Stimulated activated CD4-positive, alpha-beta T cell treated with anti-CD3 and anti-CD28 coated beads, Interleukin-2, amount 100 ng/mL, for 24 hours (primary cell): ENCODE measurements around the gene ZC3HAV1L.
"Not testable (repeated sequence)": the region's sequence is repeated elsewhere in the genome, so short reads cannot be mapped to it uniquely, and the experiment has no call there.

ENCODE experiments used
- DNase-seq, 2 donors: peaks; one replicate each; pipeline ENCODE4 v3.0.0-alpha.2; 2020

Gene ZC3HAV1L

DNA sequence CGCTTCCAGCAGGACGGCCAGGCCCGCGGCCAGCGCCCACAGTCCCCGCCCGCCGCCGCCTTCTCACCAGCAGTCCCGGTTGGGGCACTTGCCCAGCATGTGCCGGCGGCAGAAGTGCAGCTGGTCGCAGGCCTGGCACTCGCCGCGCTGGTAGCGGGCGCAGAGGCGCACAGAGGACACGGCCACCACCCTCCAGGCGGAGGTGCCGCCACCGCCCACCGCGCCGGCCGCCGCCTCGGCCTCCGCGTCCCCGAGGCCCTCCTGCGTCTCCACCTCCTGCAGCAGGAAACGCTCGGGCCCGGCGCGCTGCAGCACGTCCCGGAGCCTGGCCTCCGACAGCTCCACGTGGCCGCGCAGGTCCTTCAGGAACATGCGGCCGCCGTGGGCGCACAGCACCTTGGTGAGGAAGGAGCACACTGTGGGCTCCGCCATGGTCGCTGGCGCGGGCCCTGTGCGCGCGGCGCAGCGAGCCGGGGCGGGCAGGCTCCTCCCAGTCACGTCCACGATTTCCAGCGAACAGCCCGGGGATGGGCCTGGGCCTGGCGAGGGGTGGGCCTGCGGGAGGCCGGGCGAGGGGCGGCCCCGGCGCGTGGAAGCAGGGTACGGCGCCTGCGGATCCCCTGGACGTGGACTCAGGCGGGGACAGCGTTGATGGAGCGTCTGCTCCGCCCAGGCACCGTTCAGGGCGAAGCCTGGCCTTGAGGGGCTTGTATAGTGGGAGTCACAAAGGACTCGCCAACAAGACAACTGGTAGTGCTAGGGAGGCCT lies at the start of gene ZC3HAV1L:
Gene ZC3HAV1L (minus strand): TSS at position 457 of the 768 bp plus-strand sequence. CDS start 25 bp downstream, at position 432.
- peak; percentile 57 to 78 for DNase-seq

- DNase-seq, result no peak
These were observed 48.9 kb upstream of the ZC3HAV1L start for GRCh38 chr7:139084709-139085108.

- no peak for DNase-seq
These were observed 45.7 kb upstream of the ZC3HAV1L start for GRCh38 chr7:139081584-139081983.

DNA sequence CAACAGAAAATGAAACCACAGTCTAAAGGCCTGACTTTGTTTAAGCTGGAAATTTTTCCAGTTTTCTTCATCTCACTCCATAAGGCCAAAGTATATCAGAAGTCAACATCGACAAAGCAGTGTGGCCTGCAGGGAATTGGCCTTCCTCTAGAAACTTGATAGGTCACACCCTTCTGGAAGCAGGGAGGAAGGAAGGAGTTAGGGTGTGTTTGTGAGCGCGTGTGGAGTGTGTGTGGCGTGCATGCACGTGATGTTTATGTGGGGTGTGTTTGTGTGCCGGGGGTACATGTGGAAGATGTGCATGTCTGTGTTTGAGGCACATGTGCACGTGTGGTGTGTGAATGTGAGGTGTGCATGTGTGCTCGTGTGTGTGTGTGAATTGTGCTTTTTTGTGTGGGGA lies 45.1 kb upstream of the ZC3HAV1L start:
- DNase-seq, result no peak

GRCh38 chr7:139079861-139080260 lies 44.0 kb upstream of the ZC3HAV1L start:
- no peak for DNase-seq

GRCh38 chr7:139078911-139079310 lies 43.1 kb upstream of the ZC3HAV1L start:
- no peak for DNase-seq

- no peak for DNase-seq
These were observed 42.6 kb upstream of the ZC3HAV1L start for GRCh38 chr7:139078399-139078798.

DNA sequence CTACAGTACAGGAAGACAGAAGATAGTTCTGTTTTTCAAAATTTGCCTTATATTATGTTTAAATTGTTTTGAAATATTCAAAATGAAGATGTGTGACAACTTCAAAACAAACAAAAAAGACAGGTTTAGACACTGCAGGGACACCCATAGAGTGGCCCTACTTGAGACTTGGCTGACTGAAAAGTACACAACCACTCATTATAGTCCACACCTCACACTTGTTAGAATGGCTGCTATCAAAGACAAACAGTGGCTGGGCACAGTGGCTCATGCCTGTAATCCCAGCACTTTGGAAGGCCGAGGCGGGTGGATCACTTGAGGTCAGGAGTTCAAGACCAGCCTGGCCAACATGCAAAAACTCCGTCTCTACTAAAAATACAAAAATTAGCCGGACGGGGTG lies 41.9 kb upstream of the ZC3HAV1L start:
- DNase-seq, result not testable (repeated sequence)

DNA sequence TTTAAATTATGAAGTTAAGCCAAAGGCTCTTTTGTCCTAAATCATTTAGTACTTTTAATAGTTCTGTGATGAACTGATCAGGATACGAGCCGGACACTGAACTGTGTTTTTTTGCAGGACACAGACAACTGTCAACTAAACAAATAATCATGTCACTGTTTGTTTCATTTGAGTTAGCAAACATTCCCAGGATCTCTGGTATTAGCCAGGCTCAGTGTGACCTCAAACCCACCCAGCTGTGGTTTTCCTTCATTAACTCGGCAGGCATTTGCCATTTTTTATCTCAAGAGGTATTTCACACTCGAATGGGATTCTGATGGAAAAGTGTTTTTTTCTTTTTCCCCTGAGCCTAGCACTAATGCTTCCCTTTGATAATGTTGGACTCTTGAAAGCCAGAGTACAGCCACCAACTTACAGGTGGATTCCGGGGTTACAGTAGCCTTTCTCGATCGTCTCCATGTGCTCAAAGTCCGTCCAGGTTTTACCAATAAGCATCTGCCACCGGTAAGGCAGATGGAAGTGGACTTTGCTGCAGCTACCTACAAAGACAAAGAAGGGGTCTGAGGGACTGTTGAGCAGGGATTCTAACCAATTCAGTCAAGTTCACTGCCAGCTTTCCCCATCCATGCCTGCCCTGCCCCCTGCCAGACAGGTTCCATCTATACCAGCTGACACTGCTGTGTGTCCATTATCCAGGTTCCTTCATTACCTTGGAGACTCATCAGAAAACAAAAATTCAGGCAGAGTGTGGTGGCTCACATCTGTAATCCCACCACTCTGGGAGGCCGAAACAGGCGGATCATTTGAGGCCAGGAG lies 40.2 kb upstream of the ZC3HAV1L start:
- no peak for DNase-seq

GRCh38 chr7:139075031-139075652 lies 39.3 kb upstream of the ZC3HAV1L start:
- DNase-seq, result peak; percentile 51 to 67

DNA sequence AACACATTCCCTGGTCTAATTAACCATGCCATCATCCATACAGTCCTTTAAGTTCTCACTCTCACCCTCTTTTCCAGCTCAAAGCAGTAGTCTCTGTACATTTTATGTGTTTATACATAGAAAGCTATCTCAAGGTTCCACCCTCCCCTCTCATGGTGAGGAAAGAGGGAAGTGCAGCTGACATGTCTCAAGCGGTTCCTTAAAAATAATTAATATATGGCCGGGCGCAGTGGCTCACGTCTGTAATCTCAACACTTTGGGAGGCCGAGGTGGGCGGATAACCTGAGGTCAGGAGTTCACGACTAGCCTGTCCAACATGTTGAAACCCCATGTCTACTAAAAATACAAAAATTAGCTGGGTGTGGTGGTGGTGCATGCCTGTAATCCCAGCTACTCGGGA lies 37.0 kb upstream of the ZC3HAV1L start:
- DNase-seq, result no peak

- DNase-seq, result no peak
These were observed 35.8 kb upstream of the ZC3HAV1L start for GRCh38 chr7:139071680-139072079.

DNA sequence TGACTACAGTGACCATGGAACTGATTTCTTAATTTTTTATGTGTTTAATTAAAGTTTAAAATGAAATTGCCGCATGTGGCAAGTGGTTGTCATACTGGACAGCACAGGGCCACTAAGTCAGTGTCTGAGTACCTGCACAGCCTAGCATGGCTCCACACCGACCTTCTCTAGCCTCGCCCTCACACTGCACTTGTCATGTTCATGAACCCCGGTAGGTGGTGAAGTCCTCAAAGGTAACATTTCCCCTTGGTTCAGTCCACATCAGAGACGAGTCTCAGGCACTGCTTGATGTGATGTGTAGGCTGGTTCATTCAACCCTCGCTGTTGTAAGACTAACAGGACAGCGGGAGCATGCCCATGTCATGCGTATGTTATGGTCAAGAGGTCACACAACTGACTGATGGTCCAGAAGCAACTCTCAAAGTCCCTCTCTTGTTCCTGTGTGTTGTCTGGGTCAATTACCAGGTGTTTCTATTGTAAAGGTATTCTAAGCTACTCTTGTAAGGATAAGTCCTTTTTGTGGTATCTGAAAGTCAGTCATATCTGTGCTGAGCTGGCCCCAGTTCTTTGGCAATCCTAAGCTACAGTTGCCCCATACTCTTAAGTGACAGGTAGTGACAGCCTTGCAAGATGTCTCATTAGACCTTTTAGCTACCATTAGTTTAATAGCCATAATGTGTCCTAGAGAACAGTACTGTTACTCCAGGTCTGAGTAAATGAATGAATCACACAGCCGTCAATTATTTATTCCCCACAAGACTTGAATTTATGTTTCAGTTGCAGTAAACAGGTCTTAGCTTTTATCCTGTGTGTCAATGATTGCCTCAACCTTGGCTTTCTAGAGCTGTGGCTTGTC lies 32.9 kb upstream of the ZC3HAV1L start:
- no peak for DNase-seq

GRCh38 chr7:139066315-139066714 lies 30.5 kb upstream of the ZC3HAV1L start:
- no peak for DNase-seq

DNA sequence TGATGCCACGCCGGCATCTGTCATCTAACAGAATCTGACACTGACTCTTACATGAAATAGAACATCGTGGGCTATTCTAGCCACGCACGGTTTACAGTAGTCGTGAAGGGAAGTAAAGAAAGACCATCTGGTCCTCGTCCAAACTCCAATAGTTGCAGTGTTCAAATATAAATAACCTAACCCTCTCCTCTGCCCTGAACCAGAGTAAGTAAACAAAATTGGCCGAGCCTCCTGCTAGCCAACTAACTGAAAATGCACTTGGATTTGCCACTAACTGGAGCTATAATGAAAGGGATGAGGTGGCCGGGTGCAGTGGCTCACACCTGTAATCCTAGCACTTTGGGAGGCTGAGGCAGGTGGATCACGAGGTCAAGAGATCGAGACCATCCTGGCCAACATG lies 29.5 kb upstream of the ZC3HAV1L start:
- DNase-seq, result no peak

- no peak for DNase-seq
These were observed 25.6 kb upstream of the ZC3HAV1L start for GRCh38 chr7:139061416-139061815.

- no peak for DNase-seq
These were observed 24.9 kb upstream of the ZC3HAV1L start for GRCh38 chr7:139060695-139061237.

DNA sequence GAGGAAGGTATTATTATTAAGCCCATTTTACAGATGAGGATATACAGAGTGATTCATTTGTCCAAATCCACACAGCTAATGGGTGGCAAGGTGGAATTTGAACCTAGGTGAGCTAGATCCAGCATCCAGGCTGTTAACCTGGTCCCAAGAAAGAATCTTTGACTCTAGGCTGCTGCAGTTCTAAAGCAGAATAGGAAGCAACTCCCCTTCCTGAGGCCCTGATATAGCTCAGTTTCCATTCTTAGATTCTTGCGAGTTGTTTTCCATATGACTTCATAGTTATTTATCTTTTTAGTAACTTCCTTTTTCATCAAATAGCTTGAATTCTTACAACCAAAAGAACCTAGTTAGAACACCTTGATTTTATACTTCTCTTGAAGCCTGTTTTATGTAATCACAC lies 24.1 kb upstream of the ZC3HAV1L start:
- no peak for DNase-seq

GRCh38 chr7:139058943-139059342 lies 23.1 kb upstream of the ZC3HAV1L start:
- DNase-seq, result no peak

DNA sequence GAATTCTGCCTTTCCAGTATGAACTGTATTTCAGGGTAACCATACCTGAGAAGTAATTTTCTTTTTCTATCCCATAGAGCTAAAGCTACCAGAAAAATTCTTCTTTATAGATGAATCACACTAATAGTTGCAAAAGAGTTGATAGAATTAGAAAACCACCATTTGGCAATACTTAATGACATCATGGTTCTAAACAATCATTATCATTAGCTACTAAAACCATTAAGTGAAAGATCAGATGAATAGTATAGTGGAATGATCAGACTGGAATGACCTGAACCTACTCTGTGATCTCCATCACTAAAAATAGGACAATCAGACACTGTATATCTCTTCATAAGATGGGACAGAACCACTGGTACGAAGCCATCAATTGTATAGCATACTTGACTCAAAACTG lies 19.8 kb upstream of the ZC3HAV1L start:
- no peak for DNase-seq

DNA sequence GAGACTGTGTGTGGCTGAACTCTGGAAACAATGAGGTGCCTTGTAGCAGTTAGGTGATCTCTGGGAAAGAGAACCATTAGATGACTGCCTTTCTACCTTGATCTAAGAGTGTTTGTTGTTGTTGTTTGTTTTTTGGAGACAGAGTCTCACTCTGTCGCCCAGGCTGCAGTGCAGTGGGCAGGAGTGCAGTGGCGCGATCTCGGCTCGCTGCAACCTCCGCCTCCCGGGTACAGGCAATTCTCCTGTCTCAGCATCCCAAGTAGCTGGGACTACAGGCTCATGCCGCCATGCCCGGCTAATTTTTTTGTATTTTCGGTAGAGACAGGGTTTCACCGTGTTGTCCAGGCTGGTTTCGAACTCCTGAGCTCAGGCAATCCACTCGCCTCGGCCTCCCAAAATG lies 18.8 kb upstream of the ZC3HAV1L start:
- not testable (repeated sequence) for DNase-seq

DNA sequence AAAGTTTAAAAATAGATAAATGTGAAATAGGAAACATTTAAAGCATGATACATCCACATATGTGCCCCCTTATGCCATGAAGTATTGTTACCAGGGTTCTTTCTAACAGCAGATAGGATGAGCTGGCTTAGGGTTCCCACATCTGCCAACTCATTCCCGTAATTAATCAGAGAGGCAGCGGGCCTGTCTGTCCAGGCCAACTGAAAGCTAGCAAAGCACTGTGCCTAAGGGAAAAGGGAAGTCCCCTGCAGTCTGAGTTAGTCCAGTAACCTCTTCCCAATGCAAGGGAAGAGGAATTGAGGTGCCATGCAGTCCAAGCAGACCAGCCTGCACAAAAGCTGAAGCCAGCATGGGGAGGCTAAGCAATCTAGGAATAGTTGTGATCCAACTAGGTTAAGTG lies 18.3 kb upstream of the ZC3HAV1L start:
- DNase-seq, result no peak
